Measurements from ENCODE around the gene GPX1.
A peak's percentile ranks its signal among the peaks of the same experiment; 100 is the strongest.
"Not testable (repeated sequence)": the region's sequence is repeated elsewhere in the genome, so short reads cannot be mapped to it uniquely, and the experiment has no call there.

GPX1 gene

GRCh38 chr3:49333916-49334633 lies 24.1 kb downstream of the GPX1 start:
- no peak for DNase-seq (ENCODE audit: low spot score)
- no peak for TF ChIP-seq CTCF (IDR thresholded peaks at IDR 0.05; ENCODE audit: borderline replicate concordance, control extremely low read depth, extremely low read depth, insufficient read depth, missing control alignments)
- in situ Hi-C loops (cut with MboI; ENCODE audit: low sequenced_read_pairs, unreplicated experiment), result no loop called here

GRCh38 chr3:49333091-49333490 lies 25.1 kb downstream of the GPX1 start:
- no peak for TF ChIP-seq CTCF (IDR thresholded peaks at IDR 0.05; ENCODE audit: borderline replicate concordance, control extremely low read depth, extremely low read depth, insufficient read depth, missing control alignments)
- no peak for DNase-seq (ENCODE audit: low spot score)
- in situ Hi-C loops (cut with MboI; ENCODE audit: low sequenced_read_pairs, unreplicated experiment), result no loop called here

- no peak for DNase-seq (ENCODE audit: low spot score)
- TF ChIP-seq CTCF (IDR thresholded peaks at IDR 0.05; ENCODE audit: borderline replicate concordance, control extremely low read depth, extremely low read depth, insufficient read depth, missing control alignments), result no peak
- in situ Hi-C loops (cut with MboI; ENCODE audit: low sequenced_read_pairs, unreplicated experiment), result no loop called here
These were observed 29.0 kb downstream of the GPX1 start for GRCh38 chr3:49329186-49329585.

GRCh38 chr3:49328350-49328749 lies 29.8 kb downstream of the GPX1 start:
- DNase-seq (ENCODE audit: low spot score); in situ Hi-C loops (cut with MboI; ENCODE audit: low sequenced_read_pairs, unreplicated experiment): not testable (repeated sequence)

GRCh38 chr3:49327485-49327884 lies 30.7 kb downstream of the GPX1 start:
- no peak for DNase-seq (ENCODE audit: low spot score)
- in situ Hi-C loops (cut with MboI; ENCODE audit: low sequenced_read_pairs, unreplicated experiment), result no loop called here
- TF ChIP-seq CTCF (IDR thresholded peaks at IDR 0.05; ENCODE audit: borderline replicate concordance, control extremely low read depth, extremely low read depth, insufficient read depth, missing control alignments), result peak; percentile 14

- in situ Hi-C loops (cut with MboI; ENCODE audit: low sequenced_read_pairs, unreplicated experiment), result no loop called here
- no peak for TF ChIP-seq CTCF (IDR thresholded peaks at IDR 0.05; ENCODE audit: borderline replicate concordance, control extremely low read depth, extremely low read depth, insufficient read depth, missing control alignments)
- no peak for DNase-seq (ENCODE audit: low spot score)
These were observed 33.4 kb downstream of the GPX1 start for GRCh38 chr3:49324768-49325167.

- in situ Hi-C loops (cut with MboI; ENCODE audit: low sequenced_read_pairs, unreplicated experiment), result no loop called here
- TF ChIP-seq CTCF (IDR thresholded peaks at IDR 0.05; ENCODE audit: borderline replicate concordance, control extremely low read depth, extremely low read depth, insufficient read depth, missing control alignments), result no peak
- DNase-seq (ENCODE audit: low spot score), result no peak
These were observed 41.3 kb downstream of the GPX1 start for GRCh38 chr3:49316696-49317457.
